Liver (tissue), 9 donors: ENCODE data around the gene FEZ2. TPM values are rescaled to one million over a fixed set of nuclear protein-coding genes. Genes with fewer than 3 reads are reported as not detected.

Source experiments
- DNase-seq: peaks from one replicate; pipeline ENCODE4 v3.0.0-alpha.2; 2017; ENCODE audit warnings: low spot score
- H3K27ac ChIP-seq, 2 donors: one replicate each; pipeline ENCODE4 v1.7.0; 2013; ENCODE audit warnings: inconsistent platforms in 2 of 2, low read length in 2 of 2, control low read depth in 1 of 2, low read depth in 1 of 2, mild to moderate bottlenecking in 1 of 2
- H3K27me3 ChIP-seq, 4 donors: one replicate each; pipeline versions ENCODE4 v1.6.1 to v1.7.0; 2013; ENCODE audit warnings: low read length in 3 of 4, inconsistent platforms in 1 of 4, mild to moderate bottlenecking in 1 of 4, moderate library complexity in 1 of 4; ENCODE audit not compliant: control insufficient read depth in 4 of 4, insufficient read depth in 4 of 4
- H3K36me3 ChIP-seq, 4 donors: one replicate each; pipeline versions ENCODE4 v1.6.1 to v1.7.0; 2013; ENCODE audit warnings: low read length in 3 of 4, mild to moderate bottlenecking in 3 of 4, low read depth in 1 of 4, moderate library complexity in 1 of 4; ENCODE audit not compliant: control insufficient read depth in 4 of 4, insufficient read depth in 3 of 4
- H3K4me1 ChIP-seq, 4 donors: one replicate each; pipeline versions ENCODE4 v1.6.1 to v1.7.0; 2013; ENCODE audit warnings: low read length in 3 of 4, mild to moderate bottlenecking in 3 of 4, moderate library complexity in 1 of 4; ENCODE audit not compliant: control insufficient read depth in 4 of 4, insufficient read depth in 4 of 4
- H3K4me3 ChIP-seq, 3 donors: one replicate each; pipeline versions ENCODE4 v1.6.1 to v1.7.0; 2013; ENCODE audit warnings: low read length in 3 of 3, control low read depth in 1 of 3, low read depth in 1 of 3, mild to moderate bottlenecking in 1 of 3
- H3K9ac ChIP-seq, 2 donors: one replicate each; pipeline ENCODE4 v1.7.0; 2013; ENCODE audit warnings: low read length in 2 of 2, mild to moderate bottlenecking in 2 of 2, moderate library complexity in 2 of 2, control low read depth in 1 of 2, low read depth in 1 of 2
- H3K9me3 ChIP-seq, 4 donors: one replicate each; pipeline versions ENCODE4 v1.6.1 to v1.7.0; 2013; ENCODE audit warnings: low read length in 3 of 4; ENCODE audit not compliant: control insufficient read depth in 4 of 4
- EGR1 ChIP-seq, 2 donors: IDR thresholded peaks; 2 replicates each; pipeline ENCODE4 v1.6.1; 2016 to 2018; ENCODE audit warnings: antibody characterized with exemption in 2 of 2, low read depth in 2 of 2
- FOXA1 ChIP-seq: IDR thresholded peaks from 2 replicates; pipeline ENCODE4 v1.6.1; 2016; ENCODE audit warnings: antibody characterized with exemption
- GABPA ChIP-seq, 2 donors: IDR thresholded peaks in 1 of 2; conservative IDR thresholded peaks in 1 of 2; 2 replicates each; pipeline ENCODE4 v1.6.1; 2016; ENCODE audit warnings: antibody characterized with exemption in 2 of 2, mild to moderate bottlenecking in 1 of 2, moderate library complexity in 1 of 2
- HNF4A ChIP-seq, 2 donors: conservative IDR thresholded peaks; 2 replicates each; pipeline ENCODE4 v1.6.1; 2016; ENCODE audit warnings: antibody characterized with exemption in 2 of 2, mild to moderate bottlenecking in 2 of 2
- HNF4G ChIP-seq: IDR thresholded peaks from 2 replicates; pipeline ENCODE4 v1.6.1; 2016; ENCODE audit warnings: antibody characterized with exemption
- JUND ChIP-seq, 2 donors: IDR thresholded peaks; 2 replicates each; pipeline ENCODE4 v1.6.1; 2016; ENCODE audit warnings: antibody characterized with exemption in 2 of 2
- MAX ChIP-seq: IDR thresholded peaks from 2 replicates; pipeline ENCODE4 v1.6.1; 2016; ENCODE audit warnings: antibody characterized with exemption
- NR2F2 ChIP-seq: IDR thresholded peaks from 2 replicates; pipeline ENCODE4 v1.6.1; 2016; ENCODE audit warnings: antibody characterized with exemption
- REST ChIP-seq: IDR thresholded peaks from 2 replicates; pipeline ENCODE4 v1.6.1; 2016; ENCODE audit warnings: antibody characterized with exemption, mild to moderate bottlenecking
- RXRA ChIP-seq, 2 donors: IDR thresholded peaks; 2 replicates each; pipeline ENCODE4 v1.6.1; 2017 to 2018; ENCODE audit warnings: antibody characterized with exemption in 2 of 2, mild to moderate bottlenecking in 1 of 2
- SP1 ChIP-seq: IDR thresholded peaks from 2 replicates; pipeline ENCODE4 v1.6.1; 2018; ENCODE audit warnings: antibody characterized with exemption, mild to moderate bottlenecking
- TAF1 ChIP-seq: conservative IDR thresholded peaks from 2 replicates; pipeline ENCODE4 v1.6.1; 2016; ENCODE audit warnings: antibody characterized with exemption, mild to moderate bottlenecking
- YY1 ChIP-seq: IDR thresholded peaks from 2 replicates; pipeline ENCODE4 v1.6.1; 2016; ENCODE audit warnings: antibody characterized with exemption, mild to moderate bottlenecking
- WGBS: extraction: QIAGEN DNeasy Blood & Tissue Kit; methylation state at CpG from one replicate; pipeline ENCODE4 v1.1.7; 2013; 5-methylcytosine and 5-hydroxymethylcytosine counted together
- polyA plus RNA-seq, 2 donors: library from polyadenylated mRNA; stranded (reverse) in 1 of 2; unstranded in 1 of 2; fragments of 200-250 nt in 1 of 2; fragments of >200 nt in 1 of 2; fragmentation: Nextera tagmentation in 1 of 2; extraction: Ambion mirVana in 1 of 2; gene quantifications; one replicate each; pipeline versions ENCODE4 v1.2.1 to v1.2.3, GENCODE V29; 2013 to 2015
- total RNA-seq, 2 donors: library from RNA; depleted of rRNA; stranded (reverse); fragments of >200 nt; gene quantifications; one replicate each; pipeline ENCODE4 v1.2.3, GENCODE V29; 2014
- donor health status: healthy.
- donor health status: healthy.
- donor health status: healthy.
- donor health status: healthy.
- donor health status: healthy.

The FEZ2 gene
- total and polyA plus RNA-seq, 4 donors: 11.9 to 16.1 (median 14.1) TPM

- Histone ChIP-seq H3K36me3 (peaks cover 0 to 4% (median 2%) of the 10 kb centered on the region in 4 donors), H3K27ac (no peak overlapping the region), H3K27me3 (no peaks in the 10 kb centered on the region), H3K4me3 (no peak overlapping the region), H3K4me1 (no peaks in the 10 kb centered on the region), H3K9ac (no peak overlapping the region), H3K9me3 (no peaks in the 10 kb centered on the region)
- no peak for DNase-seq
- 67% methylated on average over 6 of the region's 6 CpGs for WGBS
- TF ChIP-seq TAF1 (no peak), SP1 (no peak), HNF4G (no peak), NR2F2 (no peak), YY1 (no peak), HNF4A (conservative IDR thresholded peaks at IDR 0.05) (no peak), MAX (no peak), RXRA (IDR thresholded peaks at IDR 0.05) (no peak), REST (no peak), EGR1 (IDR thresholded peaks at IDR 0.05; ENCODE audit: low read depth in 2 of 2) (no peak), JUND (IDR thresholded peaks at IDR 0.05) (no peak)
Measured at GRCh38 chr2:36568516-36569246, 29.3 kb downstream of the FEZ2 start.

- Histone ChIP-seq H3K27ac (no peak overlapping the region), H3K4me1 (peaks cover 0 to 7% (median 4%) of the 10 kb centered on the region in 4 donors), H3K9ac (no peak overlapping the region), H3K4me3 (no peak overlapping the region), H3K36me3 (peaks cover 0 to 2% (median 0%) of the 10 kb centered on the region in 4 donors), H3K27me3 (no peaks in the 10 kb centered on the region), H3K9me3 (no peaks in the 10 kb centered on the region)
- DNase-seq: no peak
- 90% methylated on average over 6 of the region's 6 CpGs for WGBS
- no peak for TF ChIP-seq RXRA (IDR thresholded peaks at IDR 0.05)
- TF ChIP-seq SP1: no peak
- no peak for TF ChIP-seq FOXA1
- TF ChIP-seq GABPA (IDR thresholded peaks at IDR 0.05 in 1 of 2, conservative IDR thresholded peaks at IDR 0.05 in 1 of 2): no peak
Measured at GRCh38 chr2:36567711-36568408, 30.1 kb downstream of the FEZ2 start.

GRCh38 chr2:36566887-36567286, 31.1 kb downstream of the FEZ2 start:
- Histone ChIP-seq H3K4me1 (peaks cover 0 to 9% (median 4%) of the 10 kb centered on the region in 4 donors), H3K27me3 (no peaks in the 10 kb centered on the region), H3K9ac (no peak overlapping the region), H3K9me3 (no peaks in the 10 kb centered on the region), H3K4me3 (no peak overlapping the region), H3K36me3 (peaks cover 0 to under 1% (median 0%) of the 10 kb centered on the region in 4 donors), H3K27ac (no peak overlapping the region)
- no peak for DNase-seq
- TF ChIP-seq GABPA (IDR thresholded peaks at IDR 0.05 in 1 of 2, conservative IDR thresholded peaks at IDR 0.05 in 1 of 2) (no peak), HNF4A (conservative IDR thresholded peaks at IDR 0.05) (no peak), YY1 (no peak), EGR1 (IDR thresholded peaks at IDR 0.05; ENCODE audit: low read depth in 2 of 2) (no peak), HNF4G (no peak), FOXA1 (no peak), JUND (IDR thresholded peaks at IDR 0.05) (no peak), REST (no peak)
- WGBS: 96% methylated on average over 4 of the region's 4 CpGs
